GDM1 (cell line): ENCODE results near the gene TMEM79.
A peak's percentile ranks its signal among the peaks of the same experiment; 100 is the strongest.

ENCODE experiments used
- DNase-seq: peaks from one replicate; lab custom pipeline; 2025; lab: John Stamatoyannopoulos, UW

The TMEM79 gene, protein sequence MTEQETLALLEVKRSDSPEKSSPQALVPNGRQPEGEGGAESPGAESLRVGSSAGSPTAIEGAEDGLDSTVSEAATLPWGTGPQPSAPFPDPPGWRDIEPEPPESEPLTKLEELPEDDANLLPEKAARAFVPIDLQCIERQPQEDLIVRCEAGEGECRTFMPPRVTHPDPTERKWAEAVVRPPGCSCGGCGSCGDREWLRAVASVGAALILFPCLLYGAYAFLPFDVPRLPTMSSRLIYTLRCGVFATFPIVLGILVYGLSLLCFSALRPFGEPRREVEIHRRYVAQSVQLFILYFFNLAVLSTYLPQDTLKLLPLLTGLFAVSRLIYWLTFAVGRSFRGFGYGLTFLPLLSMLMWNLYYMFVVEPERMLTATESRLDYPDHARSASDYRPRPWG

DNA sequence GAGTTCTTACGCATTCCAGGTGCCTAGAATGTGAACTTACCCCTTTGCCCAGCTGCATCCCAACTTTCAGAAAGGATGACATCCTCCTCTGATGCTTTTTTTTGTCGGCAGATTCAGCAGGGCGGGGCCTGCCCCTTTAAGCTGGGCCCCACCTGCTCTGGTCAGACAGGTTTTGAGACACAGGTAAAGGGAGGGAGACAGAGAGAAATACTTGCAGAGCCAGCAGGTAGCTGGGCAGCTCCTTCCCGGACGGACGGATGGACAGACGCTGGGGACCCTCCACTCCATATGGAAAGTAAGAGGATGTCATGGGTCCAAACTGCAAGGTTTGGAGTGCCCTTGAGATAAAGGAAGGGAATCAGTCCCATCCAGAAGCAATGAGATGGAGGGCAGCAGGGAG, at the start of gene TMEM79:
Gene TMEM79 (plus strand): TSS at position 214 of the 400 bp plus-strand sequence. CDS start 902 bp downstream, outside the sequence.
- no peak for DNase-seq

DNA sequence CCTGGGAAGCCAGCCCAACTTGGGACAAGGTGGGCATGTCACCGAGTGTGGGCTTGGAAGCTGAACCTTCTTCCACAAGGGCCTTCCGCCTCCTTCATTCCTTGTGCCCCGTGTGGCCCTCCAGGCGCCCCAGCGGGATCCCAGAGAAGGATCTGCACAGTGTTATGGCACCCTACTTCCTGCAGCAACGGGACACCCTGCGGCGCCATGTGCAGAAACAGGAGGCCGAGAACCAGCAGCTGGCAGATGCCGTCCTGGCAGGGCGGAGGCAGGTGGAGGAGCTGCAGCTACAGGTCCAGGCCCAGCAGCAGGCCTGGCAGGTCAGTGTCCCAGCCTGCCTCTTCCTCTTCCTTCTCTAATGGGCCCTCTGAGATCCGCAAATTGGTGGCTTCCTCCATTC, 48.0 kb upstream of the TMEM79 start:
- no peak for DNase-seq

DNA sequence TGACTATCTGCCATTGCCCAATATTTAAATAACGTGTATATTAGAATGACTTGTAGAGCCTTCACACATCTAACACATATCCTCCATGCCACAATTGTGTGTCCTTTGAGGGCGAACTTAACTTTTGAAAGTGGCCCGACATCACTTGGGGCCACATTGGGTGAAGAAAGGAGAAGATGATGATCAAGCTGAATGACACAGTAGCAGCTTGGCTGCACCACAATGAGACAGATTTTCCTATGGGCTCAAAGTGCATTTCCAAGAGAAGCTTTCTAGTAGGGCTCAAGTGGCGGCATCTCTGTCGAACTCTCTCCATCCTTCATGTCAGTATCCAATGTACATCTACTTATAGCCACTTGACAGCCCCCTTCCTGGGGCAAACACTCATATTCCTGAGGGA, 45.9 kb upstream of the TMEM79 start:
- DNase-seq, result no peak

DNA sequence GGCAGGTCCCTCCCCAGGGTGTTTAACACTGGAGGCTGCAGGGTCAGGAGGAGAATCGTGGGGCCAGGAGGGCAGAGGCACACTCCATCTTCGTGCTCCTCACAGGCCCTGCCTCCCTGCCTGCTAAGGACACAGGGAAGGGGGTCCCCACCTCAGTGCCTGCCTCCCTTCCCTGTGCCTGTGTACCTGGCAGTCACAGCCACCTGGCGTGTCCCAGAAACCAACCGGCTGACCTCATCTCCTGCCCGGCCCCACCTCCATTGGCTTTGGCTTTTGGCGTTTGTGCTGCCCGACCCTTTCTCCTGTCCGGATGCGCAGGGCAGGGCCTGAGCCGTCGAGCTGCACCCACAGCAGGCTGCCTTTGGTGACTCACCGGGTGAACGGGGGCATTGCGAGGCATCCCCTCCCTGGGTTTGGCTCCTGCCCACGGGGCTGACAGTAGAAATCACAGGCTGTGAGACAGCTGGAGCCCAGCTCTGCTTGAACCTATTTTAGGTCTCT, 42.8 kb upstream of the TMEM79 start:
- DNase-seq, result no peak

DNA sequence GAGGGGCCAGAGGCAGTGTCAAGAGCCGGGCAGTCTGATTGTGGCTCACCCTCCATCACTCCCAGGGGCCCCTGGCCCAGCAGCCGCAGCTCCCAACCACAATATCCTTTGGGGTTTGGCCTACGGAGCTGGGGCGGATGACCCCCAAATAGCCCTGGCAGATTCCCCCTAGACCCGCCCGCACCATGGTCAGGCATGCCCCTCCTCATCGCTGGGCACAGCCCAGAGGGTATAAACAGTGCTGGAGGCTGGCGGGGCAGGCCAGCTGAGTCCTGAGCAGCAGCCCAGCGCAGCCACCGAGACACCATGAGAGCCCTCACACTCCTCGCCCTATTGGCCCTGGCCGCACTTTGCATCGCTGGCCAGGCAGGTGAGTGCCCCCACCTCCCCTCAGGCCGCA, 42.2 kb upstream of the TMEM79 start, which contains the start of gene BGLAP:
Gene BGLAP (plus strand): TSS at position 259 of the 400 bp plus-strand sequence. CDS start 48 bp downstream, at position 307.
- peak; percentile 37 for DNase-seq

DNA sequence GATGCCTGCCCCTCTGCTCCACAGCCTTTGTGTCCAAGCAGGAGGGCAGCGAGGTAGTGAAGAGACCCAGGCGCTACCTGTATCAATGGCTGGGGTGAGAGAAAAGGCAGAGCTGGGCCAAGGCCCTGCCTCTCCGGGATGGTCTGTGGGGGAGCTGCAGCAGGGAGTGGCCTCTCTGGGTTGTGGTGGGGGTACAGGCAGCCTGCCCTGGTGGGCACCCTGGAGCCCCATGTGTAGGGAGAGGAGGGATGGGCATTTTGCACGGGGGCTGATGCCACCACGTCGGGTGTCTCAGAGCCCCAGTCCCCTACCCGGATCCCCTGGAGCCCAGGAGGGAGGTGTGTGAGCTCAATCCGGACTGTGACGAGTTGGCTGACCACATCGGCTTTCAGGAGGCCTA, 41.4 kb upstream of the TMEM79 start:
- no peak for DNase-seq

DNA sequence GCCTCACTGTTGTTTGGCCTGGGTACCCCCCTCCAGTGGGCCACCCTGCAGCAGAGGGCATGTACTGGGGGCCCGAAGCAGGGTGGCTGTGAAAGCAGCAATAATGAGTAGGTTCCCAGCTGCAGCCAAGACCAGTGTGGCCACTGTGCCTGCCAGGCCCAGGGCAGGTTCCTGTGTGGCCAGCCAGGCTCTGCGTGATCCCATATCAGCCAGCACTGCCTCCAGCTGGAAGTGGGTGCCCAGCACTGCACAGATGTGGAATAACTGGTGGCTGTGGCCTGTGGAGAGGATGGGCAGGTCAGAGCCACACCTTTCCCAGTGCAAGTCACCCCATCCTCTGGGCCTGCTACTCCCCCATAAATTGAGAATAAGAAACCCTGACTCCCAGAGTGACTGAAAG, 40.0 kb upstream of the TMEM79 start:
- DNase-seq, result no peak

DNA sequence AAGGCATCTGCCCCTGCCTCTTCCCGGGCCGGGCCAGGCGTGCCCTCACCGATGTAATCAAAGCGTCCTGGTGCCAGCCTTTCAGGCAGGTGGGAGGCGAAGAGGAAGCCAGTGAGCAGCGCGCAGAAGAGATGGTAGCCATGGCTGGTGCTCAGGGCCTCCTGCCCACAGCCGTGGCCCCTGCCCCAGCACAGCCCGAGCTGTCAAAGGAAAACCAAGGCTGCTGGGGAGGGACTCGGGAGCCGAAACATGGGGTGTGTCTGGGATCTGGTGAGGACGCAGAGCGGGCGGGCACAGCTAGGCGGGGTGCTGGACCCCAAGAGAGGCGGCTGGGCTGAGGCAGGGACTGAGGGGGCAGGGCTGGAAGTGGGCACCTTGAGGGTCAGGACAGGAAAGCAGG, 39.4 kb upstream of the TMEM79 start:
- DNase-seq, result no peak

DNA sequence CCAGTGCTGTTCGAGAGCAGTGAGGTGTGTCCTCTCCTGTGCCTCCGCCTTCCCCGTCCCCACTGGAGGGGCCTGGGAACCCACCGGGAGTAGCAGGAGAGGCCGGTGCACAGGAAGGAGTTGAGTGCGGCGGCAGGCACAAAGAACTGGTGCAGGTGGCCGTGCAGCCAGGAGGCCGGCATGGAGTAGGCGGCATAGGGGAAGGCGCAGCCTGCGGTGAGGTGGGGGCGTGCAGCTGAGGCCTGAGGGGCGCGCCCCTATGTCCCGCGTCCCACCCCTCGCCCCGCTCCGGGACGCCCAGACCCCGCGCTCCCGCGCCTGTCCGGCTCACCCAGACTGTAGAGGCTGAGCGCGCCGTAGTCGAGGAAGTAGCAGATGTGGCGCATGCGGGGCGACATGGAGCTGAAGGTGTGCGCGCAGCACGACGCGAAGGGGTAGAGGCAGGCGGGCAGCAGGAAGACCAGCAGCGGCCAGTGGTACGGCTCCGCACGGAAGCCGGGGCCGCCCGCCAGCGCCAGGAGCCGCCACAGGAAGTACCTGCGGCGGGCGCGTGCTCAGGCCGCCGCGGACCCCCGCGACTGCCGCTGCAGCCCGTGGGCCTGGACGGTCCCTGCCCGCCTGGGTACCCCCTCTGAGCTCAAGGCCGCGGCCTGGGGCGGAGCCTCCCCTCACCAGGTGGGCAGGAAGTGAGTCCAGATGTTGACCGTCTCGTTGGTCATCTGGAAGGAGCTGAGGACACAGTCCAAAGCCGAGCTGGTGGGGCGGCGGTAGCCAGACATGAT, 38.5 kb upstream of the TMEM79 start:
- no peak for DNase-seq

DNA sequence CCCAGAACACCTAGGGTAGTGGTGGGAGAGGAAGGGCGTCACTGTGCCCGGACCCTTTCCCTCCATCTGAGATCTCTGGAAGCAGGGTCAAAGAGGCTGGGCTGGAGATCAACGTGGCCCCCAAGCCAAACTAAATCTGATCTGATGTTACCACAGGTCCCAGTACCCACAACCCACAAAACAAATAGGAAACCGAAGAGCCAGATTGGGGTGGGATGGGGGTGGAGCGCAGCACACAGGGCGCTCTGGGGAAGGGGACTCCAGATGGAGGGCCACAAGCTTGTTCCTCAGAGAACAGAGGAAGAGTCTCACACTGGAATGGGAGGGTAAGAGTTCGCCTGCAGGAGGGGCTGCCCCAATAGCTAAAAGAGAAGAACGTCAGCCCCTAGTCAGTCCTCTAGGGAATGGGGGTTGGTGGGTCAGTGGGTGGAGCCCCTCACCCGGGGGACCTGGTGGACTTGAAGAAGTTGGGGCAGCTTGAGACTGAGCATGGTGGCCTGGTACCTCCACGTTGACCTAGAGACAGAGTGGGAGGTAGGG, 37.8 kb upstream of the TMEM79 start:
- no peak for DNase-seq

DNA sequence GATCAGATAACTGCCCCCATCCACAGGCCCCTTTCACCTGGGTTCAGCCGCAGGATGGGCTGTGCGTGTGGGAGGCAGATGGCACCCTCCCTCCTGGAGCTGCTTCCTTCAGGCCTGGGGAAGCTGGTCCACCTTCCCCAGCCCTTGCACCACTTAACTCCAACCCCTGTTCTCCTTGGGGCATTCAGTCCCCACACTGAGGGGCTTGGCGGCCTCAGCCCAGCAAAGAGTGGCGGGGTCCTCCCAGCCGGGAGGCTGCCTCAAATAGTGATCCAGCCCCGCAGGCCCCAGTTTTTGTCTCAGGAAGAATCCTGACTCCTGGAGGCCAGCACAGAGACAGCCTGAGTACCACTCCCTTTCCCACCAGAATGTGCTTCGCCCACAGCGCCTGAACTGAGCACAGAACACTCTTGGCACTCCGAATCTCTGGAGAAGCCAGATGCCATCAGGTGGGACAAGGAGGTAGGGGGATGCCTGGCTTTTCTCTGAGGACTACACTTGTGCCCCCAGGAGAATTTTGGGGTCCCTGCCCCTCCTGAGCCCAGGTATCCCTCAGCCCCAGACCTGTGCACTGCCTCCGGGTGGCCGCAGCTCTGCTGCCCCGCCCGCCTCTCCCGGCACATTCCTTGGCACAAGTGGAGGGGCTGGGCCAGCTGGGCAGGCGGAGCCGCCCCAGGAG, 37.2 kb upstream of the TMEM79 start:
- no peak for DNase-seq

DNA sequence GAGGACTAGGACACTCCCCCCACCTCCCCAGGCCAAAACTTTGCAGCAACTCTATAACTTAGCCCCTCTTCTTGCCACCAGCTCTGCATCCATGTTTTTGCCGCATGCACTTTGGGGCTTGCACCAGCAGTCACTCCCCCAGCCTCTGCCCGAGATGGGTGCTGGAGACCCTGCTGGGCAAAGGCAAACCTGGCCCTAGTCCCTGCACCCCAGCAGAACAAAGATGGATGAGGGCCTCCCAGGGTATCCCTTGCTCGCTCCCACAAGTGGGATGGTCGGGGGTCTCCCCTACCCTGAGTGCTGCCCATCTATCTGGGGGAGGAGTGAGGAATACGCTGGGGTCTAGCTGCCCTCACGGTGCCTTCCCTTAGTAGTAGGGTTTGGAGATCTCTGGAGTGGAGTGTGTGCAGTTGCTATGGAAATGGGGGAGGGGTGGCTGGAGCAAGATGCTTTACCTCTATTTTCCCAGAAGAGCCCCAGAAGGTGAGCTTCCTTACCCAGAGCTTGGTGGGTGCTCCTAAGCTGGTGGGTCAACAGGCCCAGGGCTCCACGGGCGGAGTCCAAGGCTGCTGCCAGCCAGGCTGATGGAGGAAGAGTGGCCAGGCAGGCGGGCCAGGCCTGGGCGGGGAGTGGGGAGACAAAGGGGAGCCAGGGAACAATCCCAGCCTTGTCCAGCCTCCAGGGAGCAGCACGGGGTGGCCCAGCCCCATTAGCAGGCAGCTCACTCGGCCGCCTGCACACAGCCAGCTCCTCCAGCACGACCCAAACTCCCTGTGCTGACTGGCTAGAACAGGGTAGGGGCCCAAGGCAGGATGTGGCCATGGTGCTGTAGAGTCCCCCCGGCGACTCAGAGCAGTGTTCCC, 36.4 kb upstream of the TMEM79 start, which contains the start of gene PAQR6:
Gene PAQR6 (minus strand): TSS at position 597 of the 863 bp plus-strand sequence. CDS start 1,325 bp downstream, outside the sequence.
- DNase-seq, result no peak

DNA sequence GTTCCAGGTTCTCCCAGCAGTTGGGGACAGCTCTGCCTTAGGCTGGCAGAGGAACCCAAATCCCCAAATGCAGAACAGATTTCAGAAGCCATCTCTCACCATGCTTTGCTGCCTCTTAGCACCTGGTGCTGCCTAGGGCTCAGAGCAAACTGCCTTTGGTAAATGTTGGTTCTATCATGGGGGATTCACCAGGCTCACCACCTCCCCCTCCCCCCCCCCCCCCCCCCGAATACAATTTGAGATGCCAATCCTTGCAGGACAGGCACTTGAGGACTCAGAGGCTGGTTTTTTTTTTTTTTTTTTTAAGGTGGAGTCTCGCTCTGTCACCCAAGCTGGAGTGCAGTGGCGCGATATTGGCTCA, 35.8 kb upstream of the TMEM79 start:
- DNase-seq, result no peak

DNA sequence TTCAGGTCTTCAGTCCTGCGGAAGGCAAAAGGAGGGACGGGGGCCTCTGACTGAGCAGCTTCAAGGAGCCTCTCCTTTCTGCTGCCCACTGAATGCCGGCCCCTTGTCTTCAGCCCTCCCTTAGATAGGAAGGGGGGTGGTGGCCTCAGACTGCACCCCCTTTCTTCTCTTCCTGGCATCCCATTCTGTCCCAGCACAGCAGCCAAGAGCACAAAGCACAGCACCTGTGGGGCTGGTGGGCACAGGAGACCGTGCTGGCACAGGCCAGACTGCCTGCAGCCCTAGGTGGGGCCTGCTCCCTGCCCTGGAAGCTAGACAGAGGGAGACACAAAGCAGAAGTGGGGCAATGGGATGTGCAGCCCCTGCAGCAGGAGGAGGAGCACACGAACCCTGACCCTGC, 34.5 kb upstream of the TMEM79 start:
- no peak for DNase-seq

DNA sequence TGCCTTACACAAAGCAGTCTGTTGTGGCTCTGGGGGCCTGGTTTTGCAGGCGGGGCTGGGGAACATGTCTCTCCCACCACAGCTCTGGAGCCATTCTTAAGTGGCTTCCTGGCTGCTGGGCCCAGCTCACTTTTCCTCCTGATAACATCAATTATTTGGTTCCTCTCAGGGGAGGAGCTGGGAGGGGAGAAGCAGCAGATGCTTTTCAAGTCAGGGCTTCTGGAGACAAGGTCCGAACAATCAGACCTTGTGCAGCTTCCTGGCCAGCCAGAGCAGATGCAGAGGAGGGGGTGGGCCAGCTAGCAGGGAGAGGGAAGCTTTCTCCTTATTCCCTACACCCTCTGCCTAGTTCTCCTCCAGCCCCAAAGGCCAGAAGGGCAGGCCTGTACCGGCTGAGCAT, 32.6 kb upstream of the TMEM79 start:
- peak; percentile 83 for DNase-seq

DNA sequence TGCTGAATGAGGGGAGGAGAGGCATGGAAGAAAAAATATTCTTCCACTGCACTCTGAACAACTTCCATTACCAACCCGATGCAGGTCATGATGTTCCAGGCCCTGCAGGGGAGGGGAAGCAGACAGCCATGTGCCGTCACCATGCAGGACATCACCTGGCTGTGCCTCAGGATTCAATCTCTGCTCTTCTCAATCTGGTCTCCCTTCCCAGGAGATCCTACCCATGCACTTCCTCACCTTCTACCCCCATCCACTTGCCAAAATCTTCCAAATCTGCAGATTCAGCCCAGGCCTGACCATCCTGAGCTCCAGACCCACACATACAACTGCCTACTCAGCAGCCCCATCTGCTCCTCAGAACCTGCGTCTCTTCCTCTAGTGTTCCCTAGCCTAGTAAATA, 30.5 kb upstream of the TMEM79 start:
- no peak for DNase-seq

DNA sequence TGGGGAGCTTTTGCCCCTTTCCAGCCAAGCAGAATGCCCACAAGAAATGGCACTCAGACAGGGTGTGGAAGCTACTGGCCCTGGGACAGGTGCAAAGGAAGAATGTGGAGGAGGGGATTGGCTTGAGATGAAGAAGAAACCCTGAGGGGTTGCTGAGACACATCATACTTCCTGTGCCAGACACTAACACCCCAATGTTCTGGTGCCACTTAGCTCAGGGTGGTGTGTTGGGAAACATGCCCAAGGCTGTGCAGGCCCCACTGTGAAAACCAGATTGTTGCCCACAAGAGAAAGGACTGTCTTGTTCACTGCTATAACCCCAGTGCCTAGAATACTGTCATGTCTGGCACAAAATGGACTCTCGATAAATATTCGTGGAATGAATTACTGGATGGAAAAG, 26.4 kb upstream of the TMEM79 start:
- DNase-seq, result peak; percentile 57

DNA sequence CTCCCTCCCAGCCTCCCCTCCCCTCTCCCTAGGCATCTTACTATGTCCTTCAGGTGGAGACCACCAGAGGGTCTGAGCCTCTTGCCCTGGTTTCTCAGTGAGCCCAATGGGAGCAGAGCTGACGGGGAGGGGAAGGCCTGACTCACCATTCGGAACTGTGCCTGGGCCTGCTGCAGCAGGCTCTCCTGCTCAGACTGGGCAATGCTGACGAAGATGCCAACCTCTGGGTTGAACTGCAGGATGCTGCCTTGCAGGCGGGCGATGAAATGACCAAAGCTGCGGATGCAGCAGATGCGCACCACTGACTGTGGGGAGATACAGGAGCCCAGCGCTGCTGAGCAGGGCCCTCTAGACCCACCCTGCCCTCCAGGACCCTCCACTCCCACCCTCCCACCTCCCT, 25.3 kb upstream of the TMEM79 start:
- no peak for DNase-seq

DNA sequence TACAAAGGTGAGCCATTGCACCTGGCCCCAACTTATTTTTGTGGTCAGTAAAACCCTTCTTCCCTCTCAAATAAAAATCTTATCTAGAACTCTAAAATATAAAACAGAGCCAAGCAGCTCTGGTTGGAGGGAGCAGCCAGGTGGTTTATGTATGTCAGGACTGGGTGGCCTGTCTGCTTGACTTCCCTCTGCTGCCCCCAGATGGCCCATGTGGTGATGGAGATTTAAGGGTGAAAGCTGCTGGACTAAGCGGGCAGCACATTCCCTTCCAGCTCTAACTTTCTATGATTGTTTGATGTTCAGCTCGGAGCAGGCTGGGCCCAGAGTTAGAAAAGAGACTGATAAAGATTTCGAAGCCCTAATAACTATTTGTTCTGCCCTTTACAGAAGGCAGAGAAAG, 24.3 kb upstream of the TMEM79 start:
- no peak for DNase-seq

DNA sequence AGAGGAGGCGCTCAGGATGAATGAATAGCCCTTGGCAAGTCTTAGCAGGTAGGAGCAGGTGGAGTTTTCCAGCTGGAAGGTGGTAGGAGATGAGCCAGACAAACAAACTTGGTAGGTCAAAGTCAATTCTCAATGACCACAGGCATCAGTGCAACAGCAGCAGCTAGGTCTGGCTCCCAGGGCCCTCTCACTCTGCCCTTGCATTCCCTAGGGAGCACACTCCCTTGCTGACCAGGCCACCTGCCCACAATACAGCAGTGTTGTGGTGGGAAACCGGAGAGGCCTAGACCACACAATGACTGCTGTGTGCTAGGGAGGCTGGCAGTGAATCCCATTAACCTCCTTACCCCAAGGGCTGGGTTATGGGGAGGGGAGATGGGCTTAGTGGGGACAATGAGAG, 23.2 kb upstream of the TMEM79 start:
- DNase-seq, result no peak
